IMR-90 (cell line): ENCODE measurements around the gene MTM1.

Source experiments
- CEBPB ChIP-seq: IDR thresholded peaks from 2 replicates; pipeline ENCODE4 v1.6.1; 2012; ENCODE audit warnings: low read depth, low read length, improper control_type of control experiment
- CHD1 ChIP-seq: IDR thresholded peaks from 2 replicates; pipeline ENCODE4 v1.6.1; 2012; ENCODE audit warnings: low read depth, low read length, improper control_type of control experiment
- CTCF ChIP-seq: conservative IDR thresholded peaks from 2 replicates; pipeline ENCODE4 v1.5.1; 2012; ENCODE audit warnings: mild to moderate bottlenecking, low read depth, low read length, improper control_type of control experiment
- ELK1 ChIP-seq: fragments of 150-350 bp; IDR thresholded peaks from 2 replicates; pipeline ENCODE4 v1.6.1; 2016; ENCODE audit warnings: low read depth, mild to moderate bottlenecking, low read length, moderate library complexity, borderline replicate concordance
- MAFK ChIP-seq: IDR thresholded peaks from 2 replicates; pipeline ENCODE4 v1.6.1; 2012; ENCODE audit warnings: low read depth, low read length, improper control_type of control experiment
- MAZ ChIP-seq: IDR thresholded peaks from 2 replicates; pipeline ENCODE4 v1.6.1; 2012; ENCODE audit warnings: low read depth, mild to moderate bottlenecking, low read length, improper control_type of control experiment, moderate library complexity, borderline replicate concordance
- NFE2L2 ChIP-seq: fragments of 150-350 bp; IDR thresholded peaks from 2 replicates; pipeline ENCODE4 v1.6.1; 2016; ENCODE audit warnings: low read depth, mild to moderate bottlenecking, low read length
- POLR2A ChIP-seq: IDR thresholded peaks from 2 replicates; pipeline ENCODE4 v1.6.1; 2012; ENCODE audit warnings: mild to moderate bottlenecking, low read depth, low read length
- RAD21 ChIP-seq: IDR thresholded peaks from 2 replicates; pipeline ENCODE4 v1.6.1; 2012; ENCODE audit warnings: low read length, improper control_type of control experiment
- RFX5 ChIP-seq: IDR thresholded peaks from 2 replicates; pipeline ENCODE4 v1.8.0; 2012; ENCODE audit warnings: low read depth, mild to moderate bottlenecking, low read length, moderate library complexity
- USF2 ChIP-seq: fragments of 150-350 bp; IDR thresholded peaks from 2 replicates; pipeline ENCODE4 v1.6.1; 2017; ENCODE audit warnings: mild to moderate bottlenecking, antibody characterized with exemption, low read length, low read depth

- TF ChIP-seq CTCF (no peak), MAZ (no peak), MAFK (no peak), CHD1 (no peak), CEBPB (no peak), RAD21 (no peak), RFX5 (no peak), USF2 (no peak), NFE2L2 (no peak), ELK1 (no peak), POLR2A (no peak)
These were observed 94.7 kb downstream of the MTM1 start for GRCh38 chrX:150663073-150663472.
